Muscle layer of colon (tissue), 2 donors: Measurements from ENCODE around the gene OAS2.

ENCODE experiments used
- H3K27ac ChIP-seq: one replicate; pipeline ENCODE4 v1.7.0; 2013; ENCODE audit warnings: low read depth, mild to moderate bottlenecking, low read length, moderate library complexity
- H3K27me3 ChIP-seq, 2 donors: one replicate each; pipeline ENCODE4 v1.7.0; 2013; ENCODE audit warnings: low read length in 2 of 2, mild to moderate bottlenecking in 2 of 2; ENCODE audit not compliant: insufficient read depth in 2 of 2, control insufficient read depth in 1 of 2
- H3K36me3 ChIP-seq: one replicate; pipeline ENCODE4 v1.7.0; 2013; ENCODE audit warnings: mild to moderate bottlenecking, low read length; ENCODE audit not compliant: insufficient read depth
- H3K4me1 ChIP-seq: one replicate; pipeline ENCODE4 v1.7.0; 2013; ENCODE audit warnings: mild to moderate bottlenecking, low read length; ENCODE audit not compliant: insufficient read depth
- H3K4me3 ChIP-seq, 2 donors: one replicate each; pipeline ENCODE4 v1.7.0; 2013; ENCODE audit warnings: low read length in 2 of 2, low read depth in 1 of 2, mild to moderate bottlenecking in 1 of 2, moderate library complexity in 1 of 2
- H3K9ac ChIP-seq: one replicate; pipeline ENCODE4 v1.7.0; 2013; ENCODE audit warnings: low read length
- H3K9me3 ChIP-seq: one replicate; pipeline ENCODE4 v1.7.0; 2013; ENCODE audit warnings: mild to moderate bottlenecking, low read length
- donor health status: abdominal sarcoma.
- donor health status: Adenocarcinoma of cecum.

Gene OAS2

DNA sequence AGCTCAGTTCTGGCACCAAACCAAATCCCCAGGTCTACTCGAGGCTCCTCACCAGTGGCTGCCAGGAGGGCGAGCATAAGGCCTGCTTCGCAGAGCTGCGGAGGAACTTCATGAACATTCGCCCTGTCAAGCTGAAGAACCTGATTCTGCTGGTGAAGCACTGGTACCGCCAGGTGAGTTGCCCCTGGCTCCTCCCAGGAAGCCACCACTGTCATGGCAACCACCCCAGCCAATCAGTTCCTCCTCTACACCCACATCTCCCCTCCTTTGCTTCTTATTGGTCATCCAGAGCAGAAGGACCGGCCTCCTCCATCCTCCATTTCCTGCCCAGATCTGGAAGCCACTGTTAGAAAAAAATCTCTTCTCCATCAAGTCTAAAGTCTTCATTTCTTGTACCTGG, 17.2 kb upstream of the OAS2 start:
- H3K9me3 ChIP-seq: no peaks in the 10 kb centered on the region
- no peak overlapping the region for H3K27ac ChIP-seq
- H3K36me3 ChIP-seq: peaks cover 11% of the 10 kb centered on the region
- H3K4me3 ChIP-seq: no peak overlapping the region
- no peaks in the 10 kb centered on the region for H3K27me3 ChIP-seq
- H3K4me1 ChIP-seq: no peaks in the 10 kb centered on the region
- no peak overlapping the region for H3K9ac ChIP-seq

DNA sequence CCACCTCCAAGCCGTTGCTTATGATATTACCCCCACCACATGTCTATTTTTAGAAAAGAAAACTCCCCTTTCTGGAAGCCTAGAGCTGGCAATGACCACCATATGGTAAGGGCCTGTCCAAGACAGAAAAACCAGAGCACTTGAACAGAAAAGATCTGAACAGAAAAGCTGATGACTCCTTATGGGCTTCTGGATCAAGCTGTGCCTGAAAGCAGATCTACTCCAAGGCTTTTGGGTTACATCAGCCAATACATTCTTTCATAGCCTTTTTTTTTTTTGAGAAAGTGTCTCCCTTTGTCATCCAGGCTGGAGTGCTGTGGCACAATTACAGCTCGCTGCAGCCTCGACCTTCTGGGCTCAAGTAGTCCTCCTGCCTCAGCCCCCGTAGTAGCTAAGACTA, 16.8 kb upstream of the OAS2 start:
- Histone ChIP-seq H3K27ac (no peak overlapping the region), H3K4me3 (no peak overlapping the region), H3K36me3 (peaks cover 11% of the 10 kb centered on the region), H3K9ac (no peak overlapping the region), H3K4me1 (no peaks in the 10 kb centered on the region), H3K9me3 (no peaks in the 10 kb centered on the region), H3K27me3 (no peaks in the 10 kb centered on the region)

DNA sequence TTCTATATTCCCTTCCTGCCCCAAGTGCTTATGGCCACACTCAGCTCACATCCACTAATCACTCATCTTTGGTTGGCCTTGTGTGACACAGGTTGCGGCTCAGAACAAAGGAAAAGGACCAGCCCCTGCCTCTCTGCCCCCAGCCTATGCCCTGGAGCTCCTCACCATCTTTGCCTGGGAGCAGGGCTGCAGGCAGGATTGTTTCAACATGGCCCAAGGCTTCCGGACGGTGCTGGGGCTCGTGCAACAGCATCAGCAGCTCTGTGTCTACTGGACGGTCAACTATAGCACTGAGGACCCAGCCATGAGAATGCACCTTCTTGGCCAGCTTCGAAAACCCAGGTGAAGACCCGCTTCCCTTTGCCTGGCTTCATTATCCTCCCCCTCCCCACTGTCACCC, 15.8 kb upstream of the OAS2 start:
- H3K36me3 ChIP-seq: peaks cover 14% of the 10 kb centered on the region
- no peak overlapping the region for H3K4me3 ChIP-seq
- H3K9ac ChIP-seq: no peak overlapping the region
- no peaks in the 10 kb centered on the region for H3K9me3 ChIP-seq
- no peaks in the 10 kb centered on the region for H3K27me3 ChIP-seq
- H3K4me1 ChIP-seq: no peaks in the 10 kb centered on the region
- no peak overlapping the region for H3K27ac ChIP-seq

DNA sequence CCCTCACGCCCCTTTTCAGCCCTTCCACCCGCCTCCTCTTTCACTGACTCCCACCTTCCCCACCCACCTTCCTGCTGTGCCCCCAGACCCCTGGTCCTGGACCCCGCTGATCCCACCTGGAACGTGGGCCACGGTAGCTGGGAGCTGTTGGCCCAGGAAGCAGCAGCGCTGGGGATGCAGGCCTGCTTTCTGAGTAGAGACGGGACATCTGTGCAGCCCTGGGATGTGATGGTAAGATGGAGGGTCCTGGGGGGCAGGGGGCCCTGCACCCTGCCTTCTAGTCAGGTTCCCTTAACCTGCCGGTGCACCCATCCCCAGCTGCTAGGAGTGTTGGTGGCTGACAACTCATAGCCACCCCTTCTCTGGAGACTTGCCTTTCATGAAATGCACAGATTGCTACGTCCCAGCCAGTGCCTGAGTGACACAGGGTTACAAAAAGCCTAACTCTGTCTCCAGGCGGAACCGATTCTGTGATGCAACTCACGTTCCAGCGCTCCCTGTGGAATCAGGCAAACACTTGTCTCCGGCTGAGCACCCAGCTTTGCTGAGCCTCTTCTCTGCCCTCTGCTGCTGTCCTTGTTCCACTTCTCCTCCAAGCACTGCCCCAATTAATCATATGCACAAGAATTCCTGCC, 15.0 kb upstream of the OAS2 start:
- Histone ChIP-seq H3K27me3 (no peaks in the 10 kb centered on the region), H3K4me1 (no peaks in the 10 kb centered on the region), H3K4me3 (no peak overlapping the region), H3K9me3 (no peaks in the 10 kb centered on the region), H3K36me3 (peaks cover 14% of the 10 kb centered on the region), H3K27ac (no peak overlapping the region), H3K9ac (no peak overlapping the region)

DNA sequence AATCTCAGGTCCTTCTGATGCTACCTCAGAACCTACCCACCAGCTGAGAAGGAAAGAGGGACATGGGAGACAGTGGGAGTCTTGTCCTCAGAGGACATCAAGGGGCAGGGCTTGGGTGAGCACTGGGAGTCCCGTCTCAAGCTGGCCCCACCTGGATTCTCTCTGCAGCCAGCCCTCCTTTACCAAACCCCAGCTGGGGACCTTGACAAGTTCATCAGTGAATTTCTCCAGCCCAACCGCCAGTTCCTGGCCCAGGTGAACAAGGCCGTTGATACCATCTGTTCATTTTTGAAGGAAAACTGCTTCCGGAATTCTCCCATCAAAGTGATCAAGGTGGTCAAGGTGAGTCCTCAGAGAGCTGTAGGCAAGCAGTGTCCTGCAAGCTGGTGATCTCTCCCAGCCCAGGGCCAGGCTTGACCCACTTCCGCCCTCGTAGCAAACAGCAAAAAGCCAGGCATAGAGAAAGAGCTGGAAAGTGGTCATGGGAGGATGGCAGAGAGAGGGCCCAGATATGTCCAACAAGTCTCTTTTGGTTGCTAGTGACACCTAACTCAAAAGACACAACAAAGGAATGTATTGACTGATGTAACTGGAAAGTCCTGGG, 14.2 kb upstream of the OAS2 start:
- Histone ChIP-seq H3K4me3 (no peak overlapping the region), H3K9me3 (no peaks in the 10 kb centered on the region), H3K4me1 (no peaks in the 10 kb centered on the region), H3K36me3 (peaks cover 14% of the 10 kb centered on the region), H3K27me3 (no peaks in the 10 kb centered on the region), H3K9ac (no peak overlapping the region), H3K27ac (no peak overlapping the region)

DNA sequence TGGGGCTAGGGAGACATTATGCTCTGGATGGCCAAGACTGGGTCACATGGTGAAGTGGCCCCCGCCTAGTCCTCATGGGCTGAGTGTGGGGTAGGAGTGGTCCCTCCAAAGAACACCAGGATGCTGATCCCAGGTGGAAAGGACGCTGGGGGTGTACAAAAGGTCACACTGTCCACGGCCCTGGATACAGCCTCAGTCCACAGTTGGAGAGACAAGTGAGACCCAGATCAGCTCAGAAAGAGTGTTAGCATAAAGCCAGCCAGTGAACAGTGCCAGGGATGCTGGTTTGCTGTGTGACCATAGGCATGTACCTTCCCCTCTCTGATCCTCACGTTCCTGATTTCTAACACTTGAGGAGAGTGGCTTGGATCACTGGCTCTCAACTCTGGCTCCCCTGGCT, 13.4 kb upstream of the OAS2 start:
- Histone ChIP-seq H3K9ac (no peak overlapping the region), H3K9me3 (no peaks in the 10 kb centered on the region), H3K4me1 (no peaks in the 10 kb centered on the region), H3K4me3 (no peak overlapping the region), H3K27me3 (no peaks in the 10 kb centered on the region), H3K27ac (no peak overlapping the region), H3K36me3 (peaks cover 14% of the 10 kb centered on the region)

DNA sequence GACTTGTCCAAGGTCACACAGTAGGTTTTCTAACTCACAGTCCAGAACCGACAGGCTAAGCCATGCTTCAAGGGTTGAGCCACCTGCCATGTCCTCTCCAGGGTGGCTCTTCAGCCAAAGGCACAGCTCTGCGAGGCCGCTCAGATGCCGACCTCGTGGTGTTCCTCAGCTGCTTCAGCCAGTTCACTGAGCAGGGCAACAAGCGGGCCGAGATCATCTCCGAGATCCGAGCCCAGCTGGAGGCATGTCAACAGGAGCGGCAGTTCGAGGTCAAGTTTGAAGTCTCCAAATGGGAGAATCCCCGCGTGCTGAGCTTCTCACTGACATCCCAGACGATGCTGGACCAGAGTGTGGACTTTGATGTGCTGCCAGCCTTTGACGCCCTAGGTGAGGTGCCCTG, 12.7 kb upstream of the OAS2 start:
- H3K27ac ChIP-seq: no peak overlapping the region
- no peaks in the 10 kb centered on the region for H3K27me3 ChIP-seq
- H3K9me3 ChIP-seq: no peaks in the 10 kb centered on the region
- H3K36me3 ChIP-seq: peaks cover 14% of the 10 kb centered on the region
- H3K4me3 ChIP-seq: no peak overlapping the region
- no peaks in the 10 kb centered on the region for H3K4me1 ChIP-seq
- no peak overlapping the region for H3K9ac ChIP-seq

DNA sequence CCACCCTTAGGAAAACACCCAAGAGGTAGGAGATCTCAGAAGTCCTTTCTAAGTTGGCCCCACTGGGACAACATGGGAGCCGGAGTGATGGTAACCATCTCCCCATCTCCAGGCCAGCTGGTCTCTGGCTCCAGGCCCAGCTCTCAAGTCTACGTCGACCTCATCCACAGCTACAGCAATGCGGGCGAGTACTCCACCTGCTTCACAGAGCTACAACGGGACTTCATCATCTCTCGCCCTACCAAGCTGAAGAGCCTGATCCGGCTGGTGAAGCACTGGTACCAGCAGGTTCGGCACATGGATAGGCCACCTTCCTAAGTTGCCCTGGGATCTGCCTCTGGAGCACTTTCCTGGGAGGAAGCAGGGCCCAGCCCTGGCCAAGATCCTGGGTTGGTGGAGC, 11.0 kb upstream of the OAS2 start:
- Histone ChIP-seq H3K4me3 (no peak overlapping the region), H3K4me1 (no peaks in the 10 kb centered on the region), H3K27ac (no peak overlapping the region), H3K27me3 (no peaks in the 10 kb centered on the region), H3K9ac (no peak overlapping the region), H3K9me3 (no peaks in the 10 kb centered on the region), H3K36me3 (peaks cover 14% of the 10 kb centered on the region)

DNA sequence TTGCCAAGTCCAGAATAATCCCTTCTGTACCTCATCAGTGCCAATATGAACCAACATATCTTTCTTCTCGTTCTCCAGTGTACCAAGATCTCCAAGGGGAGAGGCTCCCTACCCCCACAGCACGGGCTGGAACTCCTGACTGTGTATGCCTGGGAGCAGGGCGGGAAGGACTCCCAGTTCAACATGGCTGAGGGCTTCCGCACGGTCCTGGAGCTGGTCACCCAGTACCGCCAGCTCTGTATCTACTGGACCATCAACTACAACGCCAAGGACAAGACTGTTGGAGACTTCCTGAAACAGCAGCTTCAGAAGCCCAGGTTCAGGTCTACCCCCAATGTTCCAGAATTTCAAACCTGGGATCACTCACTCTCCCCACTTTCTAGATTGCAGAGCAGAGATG, 10.5 kb upstream of the OAS2 start:
- Histone ChIP-seq H3K27me3 (no peaks in the 10 kb centered on the region), H3K9me3 (no peaks in the 10 kb centered on the region), H3K27ac (no peak overlapping the region), H3K4me1 (no peaks in the 10 kb centered on the region), H3K9ac (no peak overlapping the region), H3K4me3 (no peak overlapping the region), H3K36me3 (peaks cover 12% of the 10 kb centered on the region)

DNA sequence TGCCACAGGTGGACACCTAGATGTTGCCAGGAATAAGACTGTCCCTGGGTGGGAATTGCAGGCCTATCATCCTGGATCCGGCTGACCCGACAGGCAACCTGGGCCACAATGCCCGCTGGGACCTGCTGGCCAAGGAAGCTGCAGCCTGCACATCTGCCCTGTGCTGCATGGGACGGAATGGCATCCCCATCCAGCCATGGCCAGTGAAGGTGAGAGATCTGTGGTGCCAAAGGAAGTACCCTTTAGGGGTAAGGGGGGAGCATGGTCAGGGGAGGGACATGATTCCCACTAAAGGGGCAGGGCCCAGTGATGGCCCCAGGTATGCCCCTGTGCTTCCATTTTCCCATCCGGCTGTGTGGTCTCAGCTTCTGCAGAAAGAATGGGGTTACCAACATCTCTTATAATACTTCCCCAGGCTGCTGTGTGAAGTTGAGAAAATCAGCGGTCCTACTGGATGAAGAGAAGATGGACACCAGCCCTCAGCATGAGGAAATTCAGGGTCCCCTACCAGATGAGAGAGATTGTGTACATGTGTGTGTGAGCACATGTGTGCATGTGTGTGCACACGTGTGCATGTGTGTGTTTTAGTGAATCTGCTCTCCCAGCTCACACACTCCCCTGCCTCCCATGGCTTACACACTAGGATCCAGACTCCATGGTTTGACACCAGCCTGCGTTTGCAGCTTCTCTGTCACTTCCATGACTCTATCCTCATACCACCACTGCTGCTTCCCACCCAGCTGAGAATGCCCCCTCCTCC, 8.6 kb upstream of the OAS2 start:
- Histone ChIP-seq H3K4me1 (no peaks in the 10 kb centered on the region), H3K9ac (no peak overlapping the region), H3K27ac (no peak overlapping the region), H3K4me3 (no peak overlapping the region), H3K27me3 (no peaks in the 10 kb centered on the region), H3K9me3 (no peaks in the 10 kb centered on the region), H3K36me3 (peaks cover 6% of the 10 kb centered on the region)

DNA sequence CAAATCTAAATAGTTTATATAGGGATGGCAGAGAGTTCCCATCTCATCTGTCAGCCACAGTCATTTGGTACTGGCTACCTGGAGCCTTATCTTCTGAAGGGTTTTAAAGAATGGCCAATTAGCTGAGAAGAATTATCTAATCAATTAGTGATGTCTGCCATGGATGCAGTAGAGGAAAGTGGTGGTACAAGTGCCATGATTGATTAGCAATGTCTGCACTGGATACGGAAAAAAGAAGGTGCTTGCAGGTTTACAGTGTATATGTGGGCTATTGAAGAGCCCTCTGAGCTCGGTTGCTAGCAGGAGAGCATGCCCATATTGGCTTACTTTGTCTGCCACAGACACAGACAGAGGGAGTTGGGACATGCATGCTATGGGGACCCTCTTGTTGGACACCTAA, 7.9 kb upstream of the OAS2 start:
- Histone ChIP-seq H3K9ac (no peak overlapping the region), H3K4me3 (no peak overlapping the region), H3K4me1 (no peaks in the 10 kb centered on the region), H3K27me3 (no peaks in the 10 kb centered on the region), H3K27ac (no peak overlapping the region), H3K36me3 (peaks cover 4% of the 10 kb centered on the region), H3K9me3 (no peaks in the 10 kb centered on the region)

DNA sequence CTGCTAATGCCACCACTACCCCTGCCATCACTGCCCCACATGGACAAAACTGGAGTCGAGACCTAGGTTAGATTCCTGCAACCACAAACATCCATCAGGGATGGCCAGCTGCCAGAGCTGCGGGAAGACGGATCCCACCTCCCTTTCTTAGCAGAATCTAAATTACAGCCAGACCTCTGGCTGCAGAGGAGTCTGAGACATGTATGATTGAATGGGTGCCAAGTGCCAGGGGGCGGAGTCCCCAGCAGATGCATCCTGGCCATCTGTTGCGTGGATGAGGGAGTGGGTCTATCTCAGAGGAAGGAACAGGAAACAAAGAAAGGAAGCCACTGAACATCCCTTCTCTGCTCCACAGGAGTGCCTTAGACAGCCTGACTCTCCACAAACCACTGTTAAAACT, 7.1 kb upstream of the OAS2 start:
- H3K9ac ChIP-seq: no peak overlapping the region
- H3K27me3 ChIP-seq: no peaks in the 10 kb centered on the region
- H3K9me3 ChIP-seq: no peaks in the 10 kb centered on the region
- no peak overlapping the region for H3K4me3 ChIP-seq
- H3K27ac ChIP-seq: no peak overlapping the region
- H3K4me1 ChIP-seq: no peaks in the 10 kb centered on the region
- peaks cover 4% of the 10 kb centered on the region for H3K36me3 ChIP-seq
